ENCODE measurements around the gene CCDC57. TPM values are rescaled to one million over a fixed set of nuclear protein-coding genes. Genes with fewer than 3 reads are reported as not detected.
"Not testable (repeated sequence)": the region's sequence is repeated elsewhere in the genome, so short reads cannot be mapped to it uniquely, and the experiment has no call there.

The CCDC57 gene
- total RNA-seq, 4 donors from 2014 or later = 7.9 to 22.1 (median 9.8) TPM

DNA sequence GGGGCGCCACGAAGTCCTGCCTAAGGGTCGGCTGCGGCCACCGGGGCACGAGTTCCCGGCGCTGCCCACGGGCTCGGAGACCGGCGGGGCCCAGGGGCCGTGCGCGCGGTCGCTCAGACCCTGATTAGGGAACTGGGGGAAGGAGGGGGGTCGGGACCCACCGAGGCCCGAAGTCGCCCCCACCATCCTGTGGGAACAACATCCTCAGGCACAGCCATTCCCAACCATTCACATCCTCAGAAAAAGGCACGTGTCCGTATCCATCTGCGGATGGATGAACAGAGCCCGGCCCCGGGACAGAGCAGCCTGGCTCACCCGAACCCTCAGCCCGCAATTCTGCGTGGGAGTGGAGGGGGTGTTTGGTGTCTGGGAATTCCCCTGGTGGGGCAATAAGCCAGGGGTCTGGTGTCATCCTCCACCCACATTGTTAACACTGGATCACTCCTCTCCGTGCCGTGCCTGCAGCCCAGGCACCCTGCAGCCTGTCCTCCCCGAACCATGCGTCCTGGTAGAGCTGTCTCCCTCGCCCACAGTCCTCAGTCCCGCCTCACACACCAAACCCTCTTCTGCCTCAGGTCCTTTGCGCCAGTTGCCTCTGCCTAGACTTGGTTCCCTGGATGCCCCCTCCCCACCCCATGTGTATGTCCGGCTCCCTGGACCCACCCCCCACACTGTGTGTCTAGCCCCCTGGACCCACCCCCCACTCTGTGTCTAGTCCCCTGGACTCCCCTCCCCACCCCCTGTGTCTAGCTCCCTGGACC lies 789 bp upstream of the CCDC57 start:
- WGBS, 2 donors = 10 to 18% methylated on average over 16 to 18 of the region's 37 CpGs
- Histone ChIP-seq H3K9me3 (no peaks in the 10 kb centered on the region), H3K36me3 (no peaks in the 10 kb centered on the region), H3K27me3 (peaks cover 0 to 5% (median 0%) of the 10 kb centered on the region in 4 donors), H3K4me1 (peaks cover 38 to 65% (median 40%) of the 10 kb centered on the region in 3 donors), H3K27ac (peak overlapping the region; percentile 67 to 91 (median 84)), H3K4me3 (peak overlapping the region; percentile 63 to 97 (median 87))
- no peak for DNase-seq
- TF ChIP-seq POLR2A (IDR thresholded peaks at IDR 0.05) = no peak
- TF ChIP-seq, protein P1, sequence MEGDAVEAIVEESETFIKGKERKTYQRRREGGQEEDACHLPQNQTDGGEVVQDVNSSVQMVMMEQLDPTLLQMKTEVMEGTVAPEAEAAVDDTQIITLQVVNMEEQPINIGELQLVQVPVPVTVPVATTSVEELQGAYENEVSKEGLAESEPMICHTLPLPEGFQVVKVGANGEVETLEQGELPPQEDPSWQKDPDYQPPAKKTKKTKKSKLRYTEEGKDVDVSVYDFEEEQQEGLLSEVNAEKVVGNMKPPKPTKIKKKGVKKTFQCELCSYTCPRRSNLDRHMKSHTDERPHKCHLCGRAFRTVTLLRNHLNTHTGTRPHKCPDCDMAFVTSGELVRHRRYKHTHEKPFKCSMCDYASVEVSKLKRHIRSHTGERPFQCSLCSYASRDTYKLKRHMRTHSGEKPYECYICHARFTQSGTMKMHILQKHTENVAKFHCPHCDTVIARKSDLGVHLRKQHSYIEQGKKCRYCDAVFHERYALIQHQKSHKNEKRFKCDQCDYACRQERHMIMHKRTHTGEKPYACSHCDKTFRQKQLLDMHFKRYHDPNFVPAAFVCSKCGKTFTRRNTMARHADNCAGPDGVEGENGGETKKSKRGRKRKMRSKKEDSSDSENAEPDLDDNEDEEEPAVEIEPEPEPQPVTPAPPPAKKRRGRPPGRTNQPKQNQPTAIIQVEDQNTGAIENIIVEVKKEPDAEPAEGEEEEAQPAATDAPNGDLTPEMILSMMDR (IDR thresholded peaks at IDR 0.05) = no peak
- intact Hi-C loops (cut with DNase I) = no loop called here

DNA sequence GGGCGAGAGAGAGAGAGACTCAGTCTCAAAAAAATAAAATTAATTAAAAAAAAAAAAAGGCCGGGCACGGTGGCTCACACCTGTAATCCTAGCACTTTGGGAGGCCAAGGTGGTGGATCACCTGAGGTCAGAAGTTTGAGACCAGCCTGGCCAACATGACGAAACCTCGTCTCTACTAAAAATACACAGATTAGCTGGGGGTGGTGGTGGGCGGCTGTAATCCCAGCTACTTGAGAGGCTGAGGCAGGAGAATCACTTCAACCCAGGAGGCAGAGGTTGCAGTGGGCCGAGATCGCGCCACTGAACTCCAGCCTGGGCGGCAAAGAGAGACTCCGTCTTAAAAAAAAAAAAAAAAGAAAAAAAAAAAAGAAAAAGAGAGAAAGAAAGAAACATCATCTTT lies 2.0 kb downstream of the CCDC57 start:
- H3K27ac ChIP-seq; H3K27me3 ChIP-seq; DNase-seq; H3K36me3 ChIP-seq; H3K9me3 ChIP-seq; H3K4me3 ChIP-seq; intact Hi-C loops (cut with DNase I): not testable (repeated sequence)
- peaks cover 23 to 53% (median 24%) of the 10 kb centered on the region in 3 donors for H3K4me1 ChIP-seq
- WGBS, 2 donors = 87 to 94% methylated on average over 7 to 11 of the region's 11 CpGs

DNA sequence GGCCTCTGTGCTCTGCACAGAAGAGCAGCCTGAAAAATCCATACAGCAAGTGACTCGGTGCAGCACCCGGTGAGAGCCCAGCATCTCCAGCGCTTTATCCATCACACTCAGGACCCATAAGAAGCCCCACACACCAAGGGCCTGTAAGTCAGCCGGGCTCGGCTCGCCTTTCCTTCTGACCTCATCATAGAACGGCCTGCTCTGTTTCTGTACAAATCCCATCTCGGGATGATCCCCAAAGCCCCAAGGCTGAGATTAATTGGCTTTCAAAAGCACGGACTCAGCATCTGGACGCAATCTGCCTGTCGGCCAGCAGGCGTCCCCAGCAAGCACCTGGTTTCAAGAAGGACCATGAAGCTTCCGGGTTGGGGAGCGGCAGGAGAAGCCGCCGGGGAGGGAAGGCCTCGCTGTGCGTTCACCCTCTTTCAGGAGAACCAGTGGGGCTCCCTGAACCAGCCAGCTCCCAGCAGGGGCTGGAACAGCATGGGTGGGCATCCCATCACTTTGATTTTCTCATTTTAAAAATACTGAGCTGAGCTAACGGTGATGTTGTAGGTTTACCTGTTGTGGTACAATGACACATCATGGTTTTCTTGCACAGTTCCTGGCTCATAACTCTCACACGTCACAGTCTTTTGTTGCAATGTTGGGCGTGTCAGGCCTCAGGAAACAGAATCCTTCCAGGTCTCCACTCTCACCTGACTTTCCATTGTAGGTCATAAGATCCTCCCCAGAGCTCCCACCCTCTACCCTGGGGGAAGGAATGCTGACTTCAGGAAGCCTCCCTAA lies 6.7 kb downstream of the CCDC57 start:
- intact Hi-C loops (cut with DNase I) = no loop called here
- H3K9me3 ChIP-seq = no peaks in the 10 kb centered on the region
- peak; percentile 69 for DNase-seq
- no peaks in the 10 kb centered on the region for H3K36me3 ChIP-seq
- H3K4me3 ChIP-seq = peak overlapping the region in 2 of 4 donors; percentile 25 to 46
- H3K27ac ChIP-seq = peak overlapping the region; percentile 76 to 91 (median 87)
- H3K4me1 ChIP-seq = peaks cover 10 to 25% (median 17%) of the 10 kb centered on the region in 3 donors
- TF ChIP-seq POLR2A (IDR thresholded peaks at IDR 0.05) = peak in 2 of 4 donors; percentile 49 to 67
- TF ChIP-seq, protein P1 (IDR thresholded peaks at IDR 0.05) = peak; percentile 64 to 97 (median 94)
- 5 to 31% methylated on average over 8 to 11 of the region's 21 CpGs for WGBS, 2 donors
- no peaks in the 10 kb centered on the region for H3K27me3 ChIP-seq

DNA sequence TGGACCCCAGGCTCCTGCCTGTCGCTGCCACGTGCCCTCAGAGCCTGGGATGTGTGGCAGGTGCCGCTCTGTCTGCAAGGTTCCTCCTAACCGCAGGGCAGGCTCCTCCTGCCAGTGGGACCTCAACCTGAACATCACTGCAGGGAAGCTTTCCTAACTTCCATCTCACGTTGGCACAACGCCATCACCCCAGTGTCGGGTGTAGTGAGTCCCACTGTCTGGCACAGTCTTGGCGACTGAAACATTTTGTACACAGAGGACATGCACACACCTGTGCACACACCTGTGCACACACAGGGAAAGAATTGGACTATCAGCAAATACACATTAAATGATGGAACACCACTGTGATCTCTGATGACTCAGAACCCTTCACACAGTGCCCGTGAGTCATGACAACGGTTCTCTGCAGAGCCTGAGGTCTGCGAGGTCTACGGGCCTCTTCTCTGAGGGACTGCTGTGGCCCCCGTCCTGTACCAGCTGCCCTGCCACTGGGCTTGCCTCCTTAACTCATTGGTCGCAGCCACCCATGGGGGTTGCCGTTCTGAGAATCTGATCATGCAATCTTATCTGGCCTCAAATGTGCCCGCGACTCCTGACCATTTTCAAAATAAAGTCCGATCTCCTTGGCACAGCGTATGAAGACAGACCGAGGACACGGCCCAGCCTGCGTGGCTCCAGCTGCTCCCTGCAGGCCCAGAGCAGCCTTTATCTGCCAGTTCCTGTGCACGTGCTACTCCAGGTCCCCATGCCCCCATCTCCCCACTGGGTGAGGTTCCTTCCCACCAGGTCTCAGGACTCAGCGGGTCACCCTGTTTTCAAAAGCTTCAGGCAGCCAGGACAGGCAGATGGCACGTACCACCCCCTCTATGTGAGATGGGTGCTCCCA lies 7.6 kb downstream of the CCDC57 start:
- intact Hi-C loops (cut with DNase I) = no loop called here

More for the DNA sequence above, 7.6 kb downstream of the CCDC57 start:
- peak overlapping the region; percentile 76 to 91 (median 87) for H3K27ac ChIP-seq
- H3K4me3 ChIP-seq = peak overlapping the region in 1 of 4 donors; percentile 46
- no peak for DNase-seq
- no peak for TF ChIP-seq POLR2A (IDR thresholded peaks at IDR 0.05)
- TF ChIP-seq, protein P1 (IDR thresholded peaks at IDR 0.05) = no peak
- WGBS, 2 donors = 26 to 40% methylated on average over 16 of the region's 25 CpGs
- H3K9me3 ChIP-seq = no peaks in the 10 kb centered on the region
- peaks cover 10 to 25% (median 17%) of the 10 kb centered on the region in 3 donors for H3K4me1 ChIP-seq
- H3K27me3 ChIP-seq = no peaks in the 10 kb centered on the region
- peaks cover 0 to 3% (median under 1%) of the 10 kb centered on the region in 3 donors for H3K36me3 ChIP-seq

Data from esophagus squamous epithelium (tissue), 5 donors.